ENCODE measurements around the gene BRINP1. TPM values are rescaled to one million over a fixed set of nuclear protein-coding genes. Genes with fewer than 3 reads are reported as not detected.

Gene BRINP1
- total RNA-seq, 1 experiment from 2014 or later, result 14.0 TPM

DNA sequence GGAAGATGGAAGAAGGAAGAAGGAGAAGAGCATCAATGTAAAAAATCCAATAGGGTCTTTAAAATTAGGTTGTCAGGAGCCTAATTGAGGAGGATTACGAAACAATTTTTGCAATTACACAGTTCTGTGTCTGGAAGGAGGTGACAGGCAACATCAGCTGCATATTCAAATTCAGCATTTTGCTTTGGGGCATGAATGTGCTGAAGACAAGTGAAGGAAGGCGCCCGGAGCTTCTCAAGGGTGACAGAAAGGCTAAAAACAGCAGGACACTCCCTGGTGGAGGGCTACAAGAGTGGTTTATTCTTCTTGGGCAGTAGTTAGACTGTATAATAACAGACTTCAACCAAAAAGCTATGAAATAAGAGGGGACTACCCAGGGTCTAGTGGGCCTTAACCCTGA lies 188.3 kb downstream of the BRINP1 start:
- peaks cover 10% of the 10 kb centered on the region for H3K4me1 ChIP-seq (ENCODE audit: insufficient read depth, low read length)

More for the DNA sequence above, 188.3 kb downstream of the BRINP1 start:
- Histone ChIP-seq H2AFZ (ENCODE audit: low read length) (no peak overlapping the region), H3K18ac (ENCODE audit: insufficient read length, low read depth, low read length) (no peak overlapping the region), H3K79me2 (ENCODE audit: insufficient read depth, low read length) (no peaks in the 10 kb centered on the region), H2AK5ac (ENCODE audit: insufficient read length, low read length) (no peak overlapping the region), H3K27me3 (ENCODE audit: insufficient read depth, low read length) (no peaks in the 10 kb centered on the region), H3K79me1 (ENCODE audit: insufficient read depth, low read depth, low read length, poor library complexity, severe bottlenecking) (no peaks in the 10 kb centered on the region), H2BK20ac (ENCODE audit: low read depth, low read length, poor library complexity, severe bottlenecking) (no peak overlapping the region), H2BK5ac (ENCODE audit: insufficient read length, low read length) (no peak overlapping the region), H3K23me2 (ENCODE audit: insufficient read length, low read depth, low read length, poor library complexity, severe bottlenecking) (no peaks in the 10 kb centered on the region), H3K23ac (ENCODE audit: insufficient read length, low read depth, low read length) (no peak overlapping the region), H3K9ac (ENCODE audit: extremely low read depth, insufficient read length, low read length) (no peak overlapping the region), H3K4ac (ENCODE audit: low read depth, low read length) (no peak overlapping the region), H3T11ph (ENCODE audit: low read length) (no peak overlapping the region), H2BK120ac (ENCODE audit: low read depth, low read length, poor library complexity, severe bottlenecking) (no peak overlapping the region), H4K91ac (ENCODE audit: insufficient read length, low read depth, low read length) (no peak overlapping the region), H2BK15ac (ENCODE audit: low read depth, low read length) (no peak overlapping the region), H4K8ac (replicated peaks; ENCODE audit: insufficient read length, low read depth, low read length) (no peak overlapping the region), H3K4me2 (ENCODE audit: insufficient read depth, insufficient read length, low read length) (no peak overlapping the region), H4K20me1 (ENCODE audit: control insufficient read depth, insufficient read depth, insufficient read length) (no peaks in the 10 kb centered on the region), H3K27ac (ENCODE audit: insufficient read length, low read depth, low read length) (no peak overlapping the region), H2BK12ac (ENCODE audit: insufficient read length, low read depth, low read length) (no peak overlapping the region), H3K56ac (ENCODE audit: insufficient read length, low read depth, low read length) (no peak overlapping the region), H4K5ac (ENCODE audit: insufficient read length, low read depth, low read length) (no peak overlapping the region), H3K14ac (ENCODE audit: insufficient read depth, low read length) (no peak overlapping the region), H3K9me3 (ENCODE audit: control insufficient read depth, low read depth, low read length) (no peaks in the 10 kb centered on the region)
- H3K4me1 Mint-ChIP-seq, result peaks cover 35 to 39% of the 10 kb centered on the region in 2 experiments
- TF ChIP-seq, protein P1, sequence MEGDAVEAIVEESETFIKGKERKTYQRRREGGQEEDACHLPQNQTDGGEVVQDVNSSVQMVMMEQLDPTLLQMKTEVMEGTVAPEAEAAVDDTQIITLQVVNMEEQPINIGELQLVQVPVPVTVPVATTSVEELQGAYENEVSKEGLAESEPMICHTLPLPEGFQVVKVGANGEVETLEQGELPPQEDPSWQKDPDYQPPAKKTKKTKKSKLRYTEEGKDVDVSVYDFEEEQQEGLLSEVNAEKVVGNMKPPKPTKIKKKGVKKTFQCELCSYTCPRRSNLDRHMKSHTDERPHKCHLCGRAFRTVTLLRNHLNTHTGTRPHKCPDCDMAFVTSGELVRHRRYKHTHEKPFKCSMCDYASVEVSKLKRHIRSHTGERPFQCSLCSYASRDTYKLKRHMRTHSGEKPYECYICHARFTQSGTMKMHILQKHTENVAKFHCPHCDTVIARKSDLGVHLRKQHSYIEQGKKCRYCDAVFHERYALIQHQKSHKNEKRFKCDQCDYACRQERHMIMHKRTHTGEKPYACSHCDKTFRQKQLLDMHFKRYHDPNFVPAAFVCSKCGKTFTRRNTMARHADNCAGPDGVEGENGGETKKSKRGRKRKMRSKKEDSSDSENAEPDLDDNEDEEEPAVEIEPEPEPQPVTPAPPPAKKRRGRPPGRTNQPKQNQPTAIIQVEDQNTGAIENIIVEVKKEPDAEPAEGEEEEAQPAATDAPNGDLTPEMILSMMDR (conservative IDR thresholded peaks at IDR 0.05), result no peak
- no peak for DNase-seq
- H3K27ac Mint-ChIP-seq, result no peak overlapping the region
- WGBS (ENCODE audit: extremely low coverage, insufficient read length, low lambda C conversion rate), result no CpG with 5 or more reads among the region's 3 CpGs
- no peaks in the 10 kb centered on the region; the same call in 1 of the 2 replicates for H3K27me3 Mint-ChIP-seq (ENCODE audit: low read depth)
- H3K36me3 Mint-ChIP-seq (ENCODE audit: insufficient read depth in 1 of 3, low read depth in 3 of 3), result peaks cover 0 to 3% (median 0%) of the 10 kb centered on the region in 3 experiments; a peak in 3 of 7 replicates
- H3K9me3 Mint-ChIP-seq, result no peaks in the 10 kb centered on the region
- H3K4me3 Mint-ChIP-seq, result no peak overlapping the region

All from H9 (cell line).